Measurements from ENCODE around the gene POLR3G.

Gene POLR3G

GRCh38 chr5:90549223-90549622 lies 74.6 kb downstream of the POLR3G start:
- no peak for DNase-seq (ENCODE audit: low read depth)
- no peak for TF ChIP-seq CTCF (conservative IDR thresholded peaks at IDR 0.05; ENCODE audit: low read depth, low read length)

GRCh38 chr5:90549729-90550275 lies 75.1 kb downstream of the POLR3G start:
- H3K4me3 ChIP-seq (ENCODE audit: low read depth, low read length), result no peak overlapping the region
- TF ChIP-seq CTCF (conservative IDR thresholded peaks at IDR 0.05; ENCODE audit: low read depth, low read length), result no peak
- no peak for DNase-seq (ENCODE audit: low read depth)

More at GRCh38 chr5:90549223-90549622, 74.6 kb downstream of the POLR3G start:
- no peak overlapping the region for H3K4me3 ChIP-seq (ENCODE audit: low read depth, low read length)

- H3K4me3 ChIP-seq (ENCODE audit: low read depth, low read length), result no peak overlapping the region
- TF ChIP-seq CTCF (conservative IDR thresholded peaks at IDR 0.05; ENCODE audit: low read depth, low read length), result no peak
- DNase-seq (ENCODE audit: low read depth), result no peak
Observed at GRCh38 chr5:90550963-90551362, 76.3 kb downstream of the POLR3G start.

GRCh38 chr5:90551376-90551775 lies 76.7 kb downstream of the POLR3G start:
- no peak for TF ChIP-seq CTCF (conservative IDR thresholded peaks at IDR 0.05; ENCODE audit: low read depth, low read length)
- DNase-seq (ENCODE audit: low read depth), result no peak
- H3K4me3 ChIP-seq (ENCODE audit: low read depth, low read length), result no peak overlapping the region

GRCh38 chr5:90553711-90554110 lies 79.0 kb downstream of the POLR3G start:
- no peak overlapping the region for H3K4me3 ChIP-seq (ENCODE audit: low read depth, low read length)
- no peak for TF ChIP-seq CTCF (conservative IDR thresholded peaks at IDR 0.05; ENCODE audit: low read depth, low read length)
- no peak for DNase-seq (ENCODE audit: low read depth)

- TF ChIP-seq CTCF (conservative IDR thresholded peaks at IDR 0.05; ENCODE audit: low read depth, low read length), result no peak
Observed at GRCh38 chr5:90554358-90555006, 79.8 kb downstream of the POLR3G start.

GRCh38 chr5:90555666-90556065 lies 81.0 kb downstream of the POLR3G start:
- H3K4me3 ChIP-seq (ENCODE audit: low read depth, low read length), result no peak overlapping the region
- TF ChIP-seq CTCF (conservative IDR thresholded peaks at IDR 0.05; ENCODE audit: low read depth, low read length), result no peak
- no peak for DNase-seq (ENCODE audit: low read depth)

More at GRCh38 chr5:90554358-90555006, 79.8 kb downstream of the POLR3G start:
- no peak for DNase-seq (ENCODE audit: low read depth)
- H3K4me3 ChIP-seq (ENCODE audit: low read depth, low read length), result no peak overlapping the region
